ENCODE measurements around the gene ATM.

GRCh38 chr11:108223348-108224149, 682 bp downstream of the ATM start:
- no peak for TF ChIP-seq EZH2 (IDR thresholded peaks at IDR 0.05)
- no peak for TF ChIP-seq POLR2AphosphoS5 (IDR thresholded peaks at IDR 0.05; ENCODE audit: borderline replicate concordance, low read depth, low read length)

Measured in SK-N-MC (cell line).